Neural cell (in vitro differentiated cells): ENCODE measurements around the gene NRG3. TPM values are rescaled to one million over a fixed set of nuclear protein-coding genes. Genes with fewer than 3 reads are reported as not detected.

Experiments used
- H2AFZ ChIP-seq: fragments of 200-600, 300-800 bp; sonication (generic), shearing (Covaris generic); 2 replicates; pipeline ENCODE4 v1.6.0; 2014; ENCODE audit warnings: low read depth, mild to moderate bottlenecking, antibody characterized with exemption, low read length, moderate library complexity
- H3F3A ChIP-seq: fragments of 200-600 bp; shearing (Covaris generic); 2 replicates; pipeline ENCODE4 v1.6.1; 2016; ENCODE audit warnings: mild to moderate bottlenecking, moderate library complexity, mixed read lengths, antibody characterized with exemption, low read length; ENCODE audit not compliant: insufficient read depth, poor library complexity, severe bottlenecking
- H3K27ac ChIP-seq: fragments of 200-600, 300-800 bp; sonication (generic), shearing (Covaris generic); 2 replicates; pipeline ENCODE4 v1.5.1; 2014; ENCODE audit warnings: mild to moderate bottlenecking, low read length, moderate library complexity
- H3K27me3 ChIP-seq: fragments of 300-800, 200-600 bp; sonication (generic), shearing (Covaris generic); 2 replicates; pipeline ENCODE4 v1.6.0; 2014; ENCODE audit warnings: mild to moderate bottlenecking, low read depth, low read length, moderate library complexity; ENCODE audit not compliant: insufficient read depth
- H3K36me3 ChIP-seq: fragments of 300-800, 200-600 bp; sonication (generic), shearing (Covaris generic); 2 replicates; pipeline ENCODE4 v1.5.1; 2014; ENCODE audit warnings: mild to moderate bottlenecking, antibody characterized with exemption, low read length, moderate library complexity; ENCODE audit not compliant: insufficient read depth
- H3K4me2 ChIP-seq: fragments of 300-800, 200-600 bp; sonication (generic), shearing (Covaris generic); 2 replicates; pipeline ENCODE4 v1.6.0; 2014; ENCODE audit warnings: mild to moderate bottlenecking, low read length
- H3K4me3 ChIP-seq: fragments of 300-800, 200-600 bp; sonication (generic), shearing (Covaris generic); 2 replicates; pipeline ENCODE4 v1.5.1; 2014; ENCODE audit warnings: mild to moderate bottlenecking, low read length, moderate library complexity
- H3K79me2 ChIP-seq: fragments of 200-600 bp; shearing (Covaris generic); replicated peaks from 2 replicates; pipeline ENCODE4 v1.6.0; 2014; ENCODE audit warnings: mild to moderate bottlenecking, low read length, moderate library complexity; ENCODE audit not compliant: insufficient read depth
- H3K9ac ChIP-seq: fragments of 300-800, 200-600 bp; sonication (generic), shearing (Covaris generic); 2 replicates; pipeline ENCODE4 v1.6.1; 2016; ENCODE audit warnings: mild to moderate bottlenecking, low read length, mixed read lengths
- H3K9me2 ChIP-seq: fragments of 200-600 bp; shearing (Covaris generic); 2 replicates; pipeline ENCODE4 v1.6.1; 2016; ENCODE audit warnings: mild to moderate bottlenecking, low read length, mixed read lengths; ENCODE audit not compliant: insufficient read depth
- H3K9me3 ChIP-seq: fragments of 200-600, 300-800 bp; sonication (generic), shearing (Covaris generic); 2 replicates; pipeline ENCODE4 v1.6.1; 2016; ENCODE audit warnings: mild to moderate bottlenecking, mixed run types, low read length, moderate library complexity, mixed read lengths
- H4K20me1 ChIP-seq: fragments of 200-600 bp; shearing (Covaris generic); 2 replicates; pipeline ENCODE4 v1.6.1; 2016; ENCODE audit warnings: mild to moderate bottlenecking, mixed run types; ENCODE audit not compliant: insufficient read depth
- EP300 ChIP-seq: fragments of 450-650 bp; conservative IDR thresholded peaks from 2 replicates; pipeline ENCODE4 v1.6.1; 2014; ENCODE audit warnings: antibody characterized with exemption, mild to moderate bottlenecking, moderate library complexity; ENCODE audit not compliant: poor library complexity, severe bottlenecking
- EZH2 ChIP-seq: fragments of 200-600, 300-800 bp; shearing (Covaris generic), sonication (generic); IDR thresholded peaks from 2 replicates; pipeline ENCODE4 v1.6.1; 2014; ENCODE audit warnings: antibody characterized with exemption, low read length, borderline replicate concordance, mild to moderate bottlenecking; ENCODE audit not compliant: insufficient read depth, poor library complexity, severe bottlenecking
- MXI1 ChIP-seq: fragments of 450-650 bp; conservative IDR thresholded peaks from 2 replicates; pipeline ENCODE4 v1.6.1; 2014; ENCODE audit warnings: antibody characterized with exemption, mild to moderate bottlenecking; ENCODE audit not compliant: poor library complexity, severe bottlenecking
- RAD21 ChIP-seq: fragments of 450-650 bp; conservative IDR thresholded peaks from 2 replicates; pipeline ENCODE4 v1.6.1; 2014; ENCODE audit warnings: antibody characterized with exemption, mild to moderate bottlenecking, moderate library complexity
- TAF1 ChIP-seq: IDR thresholded peaks from 2 replicates; pipeline ENCODE4 v1.6.1; 2012; ENCODE audit warnings: low read depth
- polyA plus RNA-seq: library from polyadenylated mRNA; depleted of rRNA; stranded (reverse); fragments of >200 nt; gene quantifications from 2 replicates; pipeline ENCODE4 v1.2.3, GENCODE V29; 2014
- TF ChIP-seq, protein P1 (sequence below): fragments of 450-650 bp; IDR thresholded peaks from 2 replicates; pipeline ENCODE4 v1.5.1; 2014; ENCODE audit warnings: antibody characterized with exemption, mild to moderate bottlenecking, moderate library complexity; ENCODE audit not compliant: poor library complexity, severe bottlenecking
- TF ChIP-seq, protein P2 (sequence below): IDR thresholded peaks from 2 replicates; pipeline ENCODE4 v1.6.1; 2012; ENCODE audit warnings: borderline replicate concordance

NRG3 gene
- polyA plus RNA-seq, 1 donor from 2014 or later = 14.0 TPM

DNA sequence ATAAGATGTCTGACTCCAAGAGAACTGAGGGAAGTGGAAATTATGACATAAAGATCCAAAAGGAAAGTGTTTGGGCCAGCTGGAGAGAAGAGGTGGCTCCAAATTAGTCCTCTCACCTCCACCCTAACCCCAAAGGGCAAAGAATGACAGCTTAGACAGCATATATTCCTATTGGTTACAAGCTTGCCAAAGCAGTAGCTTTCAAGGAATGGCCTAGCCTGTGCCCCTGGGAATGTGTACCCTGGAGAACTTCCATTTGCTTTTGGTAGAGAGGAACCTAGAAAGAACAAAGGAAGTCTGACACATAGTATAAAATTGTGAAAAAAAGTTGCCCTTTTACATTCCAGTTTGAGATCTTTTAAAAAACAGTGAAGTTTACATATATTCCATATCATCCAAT lies 11.2 kb upstream of the NRG3 start:
- Histone ChIP-seq H3K4me3 (no peak overlapping the region), H3K9ac (no peak overlapping the region), H4K20me1 (no peaks in the 10 kb centered on the region), H3K4me2 (no peak overlapping the region), H3K27ac (no peak overlapping the region), H3K9me3 (no peaks in the 10 kb centered on the region), H3K36me3 (no peaks in the 10 kb centered on the region), H2AFZ (no peak overlapping the region), H3K27me3 (no peaks in the 10 kb centered on the region), H3F3A (no peaks in the 10 kb centered on the region), H3K9me2 (no peaks in the 10 kb centered on the region), H3K79me2 (no peaks in the 10 kb centered on the region)
- TF ChIP-seq, protein P1, sequence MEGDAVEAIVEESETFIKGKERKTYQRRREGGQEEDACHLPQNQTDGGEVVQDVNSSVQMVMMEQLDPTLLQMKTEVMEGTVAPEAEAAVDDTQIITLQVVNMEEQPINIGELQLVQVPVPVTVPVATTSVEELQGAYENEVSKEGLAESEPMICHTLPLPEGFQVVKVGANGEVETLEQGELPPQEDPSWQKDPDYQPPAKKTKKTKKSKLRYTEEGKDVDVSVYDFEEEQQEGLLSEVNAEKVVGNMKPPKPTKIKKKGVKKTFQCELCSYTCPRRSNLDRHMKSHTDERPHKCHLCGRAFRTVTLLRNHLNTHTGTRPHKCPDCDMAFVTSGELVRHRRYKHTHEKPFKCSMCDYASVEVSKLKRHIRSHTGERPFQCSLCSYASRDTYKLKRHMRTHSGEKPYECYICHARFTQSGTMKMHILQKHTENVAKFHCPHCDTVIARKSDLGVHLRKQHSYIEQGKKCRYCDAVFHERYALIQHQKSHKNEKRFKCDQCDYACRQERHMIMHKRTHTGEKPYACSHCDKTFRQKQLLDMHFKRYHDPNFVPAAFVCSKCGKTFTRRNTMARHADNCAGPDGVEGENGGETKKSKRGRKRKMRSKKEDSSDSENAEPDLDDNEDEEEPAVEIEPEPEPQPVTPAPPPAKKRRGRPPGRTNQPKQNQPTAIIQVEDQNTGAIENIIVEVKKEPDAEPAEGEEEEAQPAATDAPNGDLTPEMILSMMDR = no peak

DNA sequence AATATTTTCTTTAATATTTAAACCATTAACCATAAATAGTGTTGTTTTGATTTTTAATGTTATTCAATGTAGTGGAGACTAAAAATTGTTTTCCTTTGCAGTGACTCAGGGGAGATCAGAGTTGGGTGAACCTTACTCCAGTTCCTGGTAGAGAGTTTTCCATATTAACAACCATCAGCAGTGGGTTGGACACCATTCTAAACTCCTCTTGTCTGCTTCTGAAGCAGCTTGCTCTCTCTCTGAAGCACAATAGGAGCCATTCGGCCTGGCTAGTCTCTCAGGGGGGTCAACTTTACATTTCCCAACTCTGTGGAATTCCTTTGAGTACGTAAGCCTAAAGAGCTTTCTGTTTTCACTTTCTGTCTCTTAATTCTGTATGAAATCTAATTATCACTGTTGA lies 9.4 kb upstream of the NRG3 start:
- no peak overlapping the region for H2AFZ ChIP-seq
- no peak overlapping the region for H3K4me2 ChIP-seq
- no peak overlapping the region for H3K27ac ChIP-seq
- no peaks in the 10 kb centered on the region for H3K79me2 ChIP-seq
- H3F3A ChIP-seq = no peaks in the 10 kb centered on the region
- no peaks in the 10 kb centered on the region for H4K20me1 ChIP-seq
- H3K36me3 ChIP-seq = no peaks in the 10 kb centered on the region
- H3K9me3 ChIP-seq = no peaks in the 10 kb centered on the region
- no peaks in the 10 kb centered on the region for H3K27me3 ChIP-seq
- H3K4me3 ChIP-seq = no peak overlapping the region
- no peaks in the 10 kb centered on the region for H3K9me2 ChIP-seq
- no peak overlapping the region for H3K9ac ChIP-seq
- TF ChIP-seq, protein P1 = no peak
- TF ChIP-seq, protein P2, sequence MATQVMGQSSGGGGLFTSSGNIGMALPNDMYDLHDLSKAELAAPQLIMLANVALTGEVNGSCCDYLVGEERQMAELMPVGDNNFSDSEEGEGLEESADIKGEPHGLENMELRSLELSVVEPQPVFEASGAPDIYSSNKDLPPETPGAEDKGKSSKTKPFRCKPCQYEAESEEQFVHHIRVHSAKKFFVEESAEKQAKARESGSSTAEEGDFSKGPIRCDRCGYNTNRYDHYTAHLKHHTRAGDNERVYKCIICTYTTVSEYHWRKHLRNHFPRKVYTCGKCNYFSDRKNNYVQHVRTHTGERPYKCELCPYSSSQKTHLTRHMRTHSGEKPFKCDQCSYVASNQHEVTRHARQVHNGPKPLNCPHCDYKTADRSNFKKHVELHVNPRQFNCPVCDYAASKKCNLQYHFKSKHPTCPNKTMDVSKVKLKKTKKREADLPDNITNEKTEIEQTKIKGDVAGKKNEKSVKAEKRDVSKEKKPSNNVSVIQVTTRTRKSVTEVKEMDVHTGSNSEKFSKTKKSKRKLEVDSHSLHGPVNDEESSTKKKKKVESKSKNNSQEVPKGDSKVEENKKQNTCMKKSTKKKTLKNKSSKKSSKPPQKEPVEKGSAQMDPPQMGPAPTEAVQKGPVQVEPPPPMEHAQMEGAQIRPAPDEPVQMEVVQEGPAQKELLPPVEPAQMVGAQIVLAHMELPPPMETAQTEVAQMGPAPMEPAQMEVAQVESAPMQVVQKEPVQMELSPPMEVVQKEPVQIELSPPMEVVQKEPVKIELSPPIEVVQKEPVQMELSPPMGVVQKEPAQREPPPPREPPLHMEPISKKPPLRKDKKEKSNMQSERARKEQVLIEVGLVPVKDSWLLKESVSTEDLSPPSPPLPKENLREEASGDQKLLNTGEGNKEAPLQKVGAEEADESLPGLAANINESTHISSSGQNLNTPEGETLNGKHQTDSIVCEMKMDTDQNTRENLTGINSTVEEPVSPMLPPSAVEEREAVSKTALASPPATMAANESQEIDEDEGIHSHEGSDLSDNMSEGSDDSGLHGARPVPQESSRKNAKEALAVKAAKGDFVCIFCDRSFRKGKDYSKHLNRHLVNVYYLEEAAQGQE = no peak
- no peak for TF ChIP-seq MXI1
- TF ChIP-seq TAF1 = no peak
- no peak for TF ChIP-seq RAD21
- no peak for TF ChIP-seq EZH2
- TF ChIP-seq EP300 = no peak
